ENCODE data around the gene SLC12A6.

The SLC12A6 gene

DNA sequence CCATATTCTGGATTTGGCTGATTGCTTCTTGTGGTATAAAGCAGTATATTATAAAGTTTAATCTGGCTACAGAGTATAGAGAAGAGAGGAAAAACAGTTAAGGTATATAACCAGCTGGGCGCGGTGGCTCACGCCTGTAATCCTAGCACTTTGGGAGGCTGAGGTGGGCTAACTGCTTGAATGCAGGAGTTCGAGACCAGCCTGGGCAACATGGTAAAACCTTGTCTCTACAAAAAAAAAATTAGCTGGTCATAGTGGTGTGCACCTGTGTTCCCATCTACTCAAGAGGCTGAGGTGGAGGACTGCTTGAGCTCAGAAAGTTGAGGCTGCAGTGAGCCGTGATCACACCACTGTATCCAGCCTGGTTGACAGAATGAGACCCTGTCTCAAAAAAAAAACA, 7.3 kb downstream of the SLC12A6 start:
- DNase-seq (ENCODE audit: low read depth in 2 of 2): no peak

DNA sequence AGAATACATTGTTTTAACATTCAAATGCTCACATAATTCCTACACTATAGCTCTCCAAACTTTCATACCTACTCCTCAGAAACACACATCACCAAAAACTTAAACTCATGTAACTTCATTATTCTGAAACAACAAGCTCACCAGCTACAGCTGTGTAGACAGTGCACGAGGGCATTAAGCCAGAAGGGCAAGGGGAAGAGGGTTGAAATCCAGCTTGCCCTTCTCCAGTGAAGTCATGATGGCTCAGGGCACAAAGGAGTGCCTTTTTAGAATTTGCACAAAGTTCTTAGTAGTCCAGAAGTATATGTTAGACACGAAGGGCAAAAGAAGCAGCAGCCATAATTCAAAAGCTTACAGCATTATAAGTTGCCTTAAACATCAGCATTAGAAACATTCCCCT, 8.6 kb downstream of the SLC12A6 start:
- no peak for DNase-seq (ENCODE audit: low read depth in 2 of 2)

DNA sequence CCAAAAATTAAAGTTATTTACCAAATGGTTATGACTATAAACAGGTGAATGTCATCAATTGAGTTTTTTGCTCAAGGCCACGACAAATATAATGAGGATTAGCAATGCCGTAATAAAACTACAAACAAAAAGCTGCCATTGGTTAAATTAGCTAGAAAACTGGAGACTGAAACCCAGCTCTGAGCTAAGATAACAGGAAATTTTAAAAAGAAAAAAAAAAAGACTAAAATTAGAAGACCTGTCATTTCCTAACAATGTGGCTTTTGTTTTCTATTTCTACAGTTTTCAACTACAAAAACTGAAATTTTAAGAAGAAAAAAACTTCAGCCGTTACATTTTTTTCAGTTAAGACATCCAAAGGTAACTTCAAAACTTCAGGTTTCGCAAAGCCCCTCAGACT, 9.7 kb downstream of the SLC12A6 start:
- DNase-seq (ENCODE audit: low read depth in 2 of 2): no peak

DNA sequence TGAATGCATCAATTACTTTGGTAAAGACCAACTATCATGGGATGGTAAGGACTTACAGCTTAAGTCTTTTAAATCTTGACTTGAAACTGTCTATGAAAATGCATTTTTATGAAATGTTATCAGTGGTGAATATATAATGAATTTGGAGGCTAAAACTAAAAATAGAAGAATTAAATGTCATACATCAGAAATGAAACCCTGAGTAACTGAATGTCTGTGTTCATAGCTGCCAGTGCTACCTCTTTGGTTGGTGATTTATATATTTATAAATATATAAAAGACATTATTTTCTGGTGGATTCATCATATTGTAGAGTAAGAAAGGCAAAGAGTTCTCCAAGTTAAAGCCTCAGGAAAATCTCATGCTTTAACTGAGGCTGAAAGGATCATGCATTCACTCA, 12.2 kb downstream of the SLC12A6 start:
- DNase-seq (ENCODE audit: low read depth in 2 of 2): no peak

DNA sequence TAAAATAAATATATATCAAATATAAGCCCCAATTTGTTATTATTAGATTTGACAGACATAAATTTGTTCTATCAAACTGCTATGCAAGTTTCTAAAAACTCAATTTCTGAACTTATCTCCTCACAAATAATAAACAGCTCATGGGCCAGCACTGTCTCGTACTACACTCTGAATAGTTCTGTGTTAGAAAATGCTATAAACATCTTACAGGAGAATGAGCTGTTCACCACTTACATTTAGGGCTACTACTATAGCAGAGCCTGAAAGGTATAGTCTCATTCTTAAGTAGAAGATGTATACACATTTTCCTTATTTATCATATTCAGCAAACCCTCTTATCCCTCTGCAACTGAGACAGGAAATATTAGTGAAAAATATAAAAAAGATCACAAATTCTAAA, 12.6 kb downstream of the SLC12A6 start:
- no peak for DNase-seq (ENCODE audit: low read depth in 2 of 2)

DNA sequence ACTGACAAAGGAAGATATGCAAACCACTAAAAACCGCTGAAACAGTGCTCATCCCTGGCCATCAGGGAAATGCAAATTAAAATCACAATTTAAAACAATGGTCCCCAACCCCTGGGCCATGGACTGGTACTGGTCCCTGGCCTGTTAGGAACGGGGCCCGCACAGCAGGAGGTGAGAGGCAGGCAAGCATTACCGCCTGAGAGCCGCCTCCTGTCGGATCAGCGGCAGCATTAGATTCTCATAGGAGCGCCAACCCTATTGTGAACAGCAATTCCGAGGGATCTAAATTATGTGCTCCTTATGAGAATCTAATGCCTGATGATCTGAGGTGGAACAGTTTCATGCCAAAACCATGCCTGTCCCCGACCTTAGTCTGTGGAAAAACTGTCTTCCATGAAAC, 14.4 kb downstream of the SLC12A6 start:
- no peak for DNase-seq (ENCODE audit: low read depth in 2 of 2)

DNA sequence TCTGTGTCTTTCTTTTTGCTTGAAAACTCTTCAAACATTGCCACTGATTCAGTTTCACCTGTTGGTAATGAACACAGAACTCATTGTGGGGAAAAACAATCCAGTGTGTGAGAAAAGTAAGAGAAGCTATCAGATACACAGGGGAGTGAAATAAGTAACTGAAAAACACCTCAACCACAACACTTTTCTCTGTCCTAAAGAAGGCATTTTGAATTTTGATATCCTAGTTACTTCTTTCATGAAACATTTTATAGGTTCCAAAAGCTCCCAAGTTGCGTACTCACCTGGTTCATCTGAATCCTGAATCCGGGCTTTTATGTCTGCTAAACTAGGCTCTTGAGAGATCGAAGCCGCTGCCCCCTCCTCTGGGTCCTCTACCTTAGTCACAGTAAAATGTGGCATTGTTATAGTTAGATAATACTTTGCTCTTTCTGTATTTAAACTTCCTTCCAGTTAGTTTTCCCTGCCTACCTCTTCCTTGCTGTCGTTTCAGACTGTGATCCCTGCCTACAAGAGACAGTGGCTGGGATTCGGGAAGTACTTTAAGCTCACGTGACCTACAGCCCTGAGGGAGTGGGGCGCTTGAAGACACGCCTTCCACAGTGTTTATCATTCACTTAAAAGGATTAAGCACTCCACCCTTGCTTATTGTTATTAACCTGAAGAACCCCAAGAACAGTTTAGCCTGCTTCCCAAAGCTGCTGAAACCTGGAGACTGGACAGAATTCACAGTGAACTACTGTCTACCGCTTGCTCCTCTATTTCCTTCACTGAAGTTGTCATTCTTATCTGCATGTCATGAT, 19.1 kb downstream of the SLC12A6 start:
- DNase-seq (ENCODE audit: low read depth in 2 of 2): peak; percentile 30 to 32

DNA sequence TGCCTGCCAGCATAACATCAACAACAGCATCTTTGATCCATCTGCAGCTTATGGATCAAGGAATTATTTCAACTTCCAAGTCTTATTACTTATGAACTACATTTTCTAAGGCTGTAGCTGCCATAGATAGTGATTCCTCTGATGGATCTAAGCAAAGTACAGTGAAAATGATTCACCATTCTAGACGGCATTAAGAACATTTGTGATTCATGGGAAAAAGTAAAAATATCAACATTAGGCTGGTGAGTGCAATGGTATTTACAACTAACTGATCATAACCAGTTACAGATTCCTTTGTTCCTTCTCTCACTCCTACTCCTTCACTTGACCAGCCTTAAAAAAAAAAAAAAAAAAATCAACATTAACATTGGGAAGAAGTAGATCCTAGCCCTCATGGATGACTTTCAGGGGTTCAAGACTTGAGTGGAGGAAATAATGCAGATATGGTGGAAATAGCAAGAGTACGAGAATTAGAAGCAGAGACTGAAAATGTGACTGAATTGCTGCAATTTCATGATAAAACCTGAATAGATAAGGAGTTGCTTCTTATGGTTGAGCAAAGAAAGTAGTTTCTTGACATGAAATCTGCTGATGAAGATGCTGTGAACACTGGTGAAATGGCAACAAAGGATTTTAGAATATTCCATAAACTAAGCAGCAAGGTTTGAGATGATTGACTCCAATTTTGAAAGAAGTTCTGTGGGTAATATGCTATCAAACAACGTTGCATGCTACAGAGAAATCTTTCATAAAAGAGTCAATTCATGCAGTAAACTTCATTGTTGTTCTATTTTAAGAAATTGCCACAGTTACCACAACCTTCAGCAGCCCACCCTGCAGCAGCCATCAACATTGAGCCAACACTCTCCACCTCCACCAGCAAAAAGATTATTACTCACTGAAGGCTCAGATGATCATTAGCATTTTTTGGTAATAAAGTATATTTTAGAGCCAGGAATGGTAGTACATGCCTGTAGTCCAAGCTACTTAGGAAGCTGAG, 22.8 kb downstream of the SLC12A6 start:
- no peak for DNase-seq (ENCODE audit: low read depth in 2 of 2)

DNA sequence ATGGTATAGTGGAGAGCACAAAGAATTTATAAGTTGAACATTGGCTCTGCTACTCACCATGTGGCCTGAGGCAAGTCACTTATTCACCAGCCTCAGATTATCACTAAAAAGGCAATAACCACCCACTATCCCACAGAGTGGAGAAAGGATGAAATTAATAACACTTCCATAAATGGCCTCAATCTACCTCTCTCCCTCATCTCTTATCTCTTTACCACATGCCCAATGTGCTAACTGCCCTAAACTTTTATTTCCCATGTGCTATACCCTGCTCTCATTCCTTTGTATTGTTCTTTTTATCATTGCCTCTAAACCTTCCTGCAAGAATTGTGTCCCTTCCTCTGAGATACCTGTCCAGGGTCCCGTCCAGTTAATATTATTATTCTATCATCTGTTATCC, 26.0 kb downstream of the SLC12A6 start:
- no peak for DNase-seq (ENCODE audit: low read depth in 2 of 2)

DNA sequence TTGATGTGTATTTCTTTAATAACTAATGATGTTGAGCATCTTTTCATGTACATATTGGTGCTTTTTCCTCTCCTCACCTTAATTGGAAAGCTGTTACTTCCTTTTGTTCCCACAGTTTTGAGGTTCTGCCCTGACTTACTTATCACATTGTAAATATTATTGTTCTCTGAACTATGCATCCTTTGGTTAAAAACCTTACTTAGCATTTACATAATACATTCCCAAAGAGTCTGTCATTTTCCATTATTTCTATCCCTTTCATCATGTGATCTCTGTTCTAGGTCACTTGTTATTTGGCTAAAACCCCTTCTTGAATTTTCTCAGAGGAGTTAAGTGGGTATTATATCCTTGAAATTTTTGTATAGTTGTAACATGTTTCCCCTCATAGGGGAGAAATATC, 33.0 kb downstream of the SLC12A6 start:
- peak in 1 of 2 experiments; percentile 14 for DNase-seq (ENCODE audit: low read depth in 2 of 2)

DNA sequence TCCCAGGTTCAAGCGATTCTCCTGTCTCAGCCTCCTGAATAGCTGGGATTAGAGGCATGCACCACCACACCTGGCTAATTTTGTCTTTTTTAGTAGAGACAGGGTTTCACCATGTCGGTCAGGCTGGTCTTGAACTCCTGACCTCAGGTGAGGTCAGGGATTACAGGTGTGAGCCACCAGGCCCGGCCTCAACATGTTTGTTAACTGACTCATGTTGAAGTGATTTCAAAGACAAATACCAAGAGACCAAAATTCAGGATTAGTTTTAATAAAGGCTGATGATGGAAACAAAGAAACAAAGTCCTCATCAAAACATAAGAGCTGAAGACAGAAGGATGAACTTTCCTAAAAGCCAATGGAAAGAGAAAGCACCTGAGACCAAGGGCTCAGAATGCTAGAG, 36.5 kb downstream of the SLC12A6 start:
- DNase-seq (ENCODE audit: low read depth in 2 of 2): no peak

DNA sequence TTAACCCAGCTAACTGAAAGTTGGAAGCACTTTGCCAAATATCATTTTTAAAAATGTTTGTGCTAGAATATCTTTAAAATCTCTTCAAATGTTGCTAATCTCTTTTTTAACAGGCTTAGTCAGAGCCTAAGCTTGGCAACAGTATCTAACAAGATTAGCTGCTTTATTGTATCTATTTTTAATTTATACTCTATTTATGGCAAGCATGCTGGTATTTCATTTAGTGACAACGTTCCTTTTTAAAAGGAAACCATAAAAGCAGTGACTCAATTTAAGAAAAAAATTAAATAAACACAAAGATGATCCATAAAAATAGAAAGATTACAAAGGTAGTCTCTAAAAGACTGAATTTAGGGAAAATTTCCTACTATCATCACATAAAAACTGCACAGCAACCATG, 40.5 kb downstream of the SLC12A6 start:
- DNase-seq (ENCODE audit: low read depth in 2 of 2): no peak

DNA sequence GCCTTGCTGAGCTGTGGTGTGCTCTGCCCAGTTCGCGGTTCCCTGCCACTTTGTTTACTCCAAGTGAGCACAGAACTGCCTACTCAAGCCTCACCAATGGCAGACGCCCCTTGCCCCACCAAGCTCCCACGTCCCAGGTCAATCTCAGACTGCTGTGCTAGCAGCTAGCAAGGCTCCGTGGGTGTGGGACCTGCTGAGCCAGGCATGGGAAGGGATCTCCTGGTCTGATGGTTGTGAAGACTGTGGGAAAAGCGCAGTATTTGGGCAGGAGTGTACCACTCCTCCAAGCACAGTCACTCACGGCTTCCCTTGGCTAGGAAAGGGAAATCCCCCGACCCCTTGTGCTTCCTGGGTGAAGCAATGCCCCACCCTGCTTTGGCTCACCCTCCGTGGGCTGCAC, 45.0 kb downstream of the SLC12A6 start:
- no peak for DNase-seq (ENCODE audit: low read depth in 2 of 2)

DNA sequence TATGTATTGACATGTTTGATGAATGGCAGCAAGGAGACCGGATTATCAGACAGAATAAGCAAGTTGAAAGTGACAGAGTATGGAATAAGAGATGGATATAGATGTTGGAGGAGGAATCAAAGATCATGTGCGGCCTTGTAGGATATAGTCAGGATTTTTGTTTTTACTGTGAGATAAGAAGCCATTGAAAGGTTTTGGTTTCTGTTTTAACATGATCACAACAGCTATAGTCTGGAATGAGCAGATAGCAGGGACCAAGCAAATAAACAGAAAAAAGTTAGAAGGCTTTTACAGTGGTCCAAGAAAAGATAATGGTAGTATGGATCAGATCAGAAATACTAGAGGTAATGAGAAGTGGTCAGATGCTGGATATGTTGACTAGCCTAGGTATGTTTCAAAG, 52.6 kb downstream of the SLC12A6 start:
- DNase-seq (ENCODE audit: low read depth in 2 of 2): no peak

DNA sequence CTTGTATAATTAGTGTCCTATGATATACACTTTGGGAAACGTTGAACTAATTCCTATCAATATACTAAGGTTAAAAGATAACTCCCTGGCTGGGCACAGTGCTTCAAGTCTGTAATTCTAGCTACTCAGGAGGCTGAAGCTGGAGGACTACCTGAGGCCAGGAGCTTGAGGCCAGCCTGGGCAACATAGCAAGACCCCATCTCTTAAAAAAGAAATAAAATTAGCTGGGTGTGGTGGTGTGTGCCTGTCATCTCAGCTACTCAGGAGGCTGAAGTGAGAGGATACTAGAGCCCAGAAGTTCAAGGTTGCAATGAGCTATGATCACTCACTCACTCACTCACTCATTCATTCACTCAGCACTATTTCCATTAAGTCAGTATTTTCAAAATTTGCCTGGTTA, 55.2 kb downstream of the SLC12A6 start:
- DNase-seq (ENCODE audit: low read depth in 2 of 2): no peak

DNA sequence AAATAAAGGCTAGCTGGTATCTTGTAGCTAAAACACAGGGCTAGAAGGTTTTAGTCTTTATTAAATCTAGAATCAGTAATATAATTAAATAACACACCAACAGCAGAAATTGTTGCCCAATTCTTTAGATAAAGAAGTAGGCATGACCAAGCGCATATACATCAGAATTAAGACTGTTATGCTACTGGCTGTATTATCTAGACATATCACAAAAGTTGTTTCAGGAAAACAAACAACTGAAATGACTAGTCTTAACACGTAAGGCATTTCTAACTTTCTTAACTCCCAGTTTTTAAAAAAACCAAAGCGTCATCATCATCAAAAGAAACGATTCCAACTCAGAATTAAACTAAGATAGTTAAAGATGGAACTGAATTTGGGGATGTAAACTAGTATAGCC, 57.4 kb downstream of the SLC12A6 start:
- DNase-seq (ENCODE audit: low read depth in 2 of 2): no peak

DNA sequence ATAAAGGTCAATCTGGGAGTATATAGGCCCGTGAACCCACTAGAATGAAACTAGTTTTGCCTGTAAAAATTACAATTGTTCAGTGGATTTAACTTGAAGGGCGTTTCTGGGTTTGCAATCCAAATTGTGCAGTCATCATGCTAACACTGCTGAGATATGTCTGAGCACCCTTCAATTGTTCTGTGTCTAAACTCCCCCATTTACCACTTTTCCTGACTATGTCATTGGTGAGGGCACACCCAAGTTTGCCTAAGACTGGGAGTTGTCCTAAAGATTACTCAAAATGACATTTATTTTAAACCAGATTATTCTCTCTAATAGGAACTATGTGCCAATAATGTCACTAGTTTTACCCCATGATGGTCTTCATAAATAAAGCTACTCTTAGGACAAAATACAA, 58.2 kb downstream of the SLC12A6 start:
- no peak for DNase-seq (ENCODE audit: low read depth in 2 of 2)

DNA sequence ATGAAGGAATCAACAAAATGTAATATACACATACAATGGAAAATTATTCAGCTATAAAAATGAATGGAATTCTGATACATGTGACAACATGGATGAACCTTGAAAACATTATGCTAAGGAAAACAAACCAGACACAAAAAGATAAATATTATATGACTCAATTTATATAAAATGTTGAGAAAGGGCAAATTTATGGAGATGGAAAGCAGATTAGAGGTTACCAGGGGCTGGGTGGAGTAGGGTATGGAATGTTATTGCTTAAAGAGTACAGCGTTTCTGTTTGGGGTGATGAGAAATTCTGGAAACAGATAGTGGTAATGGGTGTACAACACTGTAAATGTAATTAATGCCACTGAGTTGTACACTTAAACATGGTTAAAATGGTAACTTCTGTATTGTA, 61.9 kb downstream of the SLC12A6 start:
- no peak for DNase-seq (ENCODE audit: low read depth in 2 of 2)

DNA sequence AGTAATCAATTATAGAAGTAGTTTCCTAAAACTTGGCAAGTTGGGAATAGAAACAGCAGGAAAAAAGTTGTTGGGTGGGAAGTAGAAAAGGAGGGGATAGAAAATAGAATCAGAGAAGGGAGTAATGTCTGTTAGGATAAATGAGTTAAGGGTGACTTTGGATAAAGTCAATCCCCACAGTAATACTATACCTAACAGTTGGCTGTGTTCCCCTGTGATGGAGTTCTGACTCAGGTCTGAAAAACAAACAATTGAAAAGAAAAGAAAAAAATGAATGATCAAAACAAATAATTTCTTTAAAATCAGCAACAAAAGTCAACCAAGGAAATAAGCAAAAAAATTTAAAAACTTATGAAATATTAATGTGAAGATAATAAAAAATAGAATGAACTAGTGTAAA, 62.4 kb downstream of the SLC12A6 start:
- no peak for DNase-seq (ENCODE audit: low read depth in 2 of 2)

DNA sequence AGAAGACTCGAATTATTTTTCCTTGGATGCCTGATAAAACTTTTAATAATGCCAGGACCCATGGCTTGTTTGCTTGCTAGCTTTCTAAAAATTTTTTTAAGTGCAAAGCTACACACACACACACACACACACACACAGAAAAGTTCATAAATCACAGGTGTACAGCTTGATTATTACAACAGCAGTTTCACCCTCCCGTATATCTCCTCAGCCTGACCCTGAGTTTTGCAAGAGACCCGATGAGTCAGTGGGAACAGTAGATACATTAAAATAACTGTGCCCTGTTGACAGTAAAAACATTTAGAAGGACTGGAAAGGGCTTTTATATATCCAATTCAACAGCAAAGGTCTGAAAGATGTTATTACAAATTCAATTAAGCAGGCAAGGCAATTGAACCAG, 66.1 kb downstream of the SLC12A6 start:
- peak; percentile 49 to 52 for DNase-seq (ENCODE audit: low read depth in 2 of 2)

DNA sequence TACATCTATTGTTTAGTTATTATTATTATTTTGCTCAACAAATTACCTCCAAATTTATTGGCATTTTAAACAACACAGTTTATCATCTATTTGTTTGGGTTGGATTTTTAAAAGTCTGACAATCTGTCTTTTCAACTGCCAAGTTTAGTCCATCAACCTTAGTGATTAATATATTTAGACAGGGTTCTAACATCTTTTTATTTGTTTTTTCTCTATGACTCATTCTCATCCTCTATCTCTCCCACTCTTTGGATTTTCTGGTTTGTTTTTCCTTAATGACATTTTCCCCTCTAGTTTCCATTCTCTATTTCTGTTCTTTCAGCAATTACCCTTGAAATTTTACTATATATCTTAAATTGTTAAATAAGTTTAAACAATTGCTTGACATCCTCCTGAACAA, 70.8 kb downstream of the SLC12A6 start:
- DNase-seq (ENCODE audit: low read depth in 2 of 2): no peak

DNA sequence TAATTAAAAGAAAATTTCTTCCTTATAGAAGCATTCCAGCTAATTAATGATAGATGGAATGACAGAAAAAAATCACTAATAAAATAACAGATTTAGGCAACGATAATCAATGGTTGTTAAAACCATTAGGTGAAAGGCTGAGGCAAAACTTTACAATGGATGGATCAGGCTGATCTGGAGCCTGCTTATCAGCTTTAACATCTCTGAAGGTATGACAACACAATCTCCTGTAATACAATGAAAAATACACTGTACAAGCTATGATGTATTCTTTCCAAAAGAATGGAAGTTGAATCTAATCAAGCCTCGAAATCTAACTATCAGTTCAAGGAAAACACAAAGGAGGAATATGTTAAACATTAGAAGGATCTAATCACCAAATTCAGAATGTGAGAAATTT, 73.5 kb downstream of the SLC12A6 start:
- no peak for DNase-seq (ENCODE audit: low read depth in 2 of 2)

DNA sequence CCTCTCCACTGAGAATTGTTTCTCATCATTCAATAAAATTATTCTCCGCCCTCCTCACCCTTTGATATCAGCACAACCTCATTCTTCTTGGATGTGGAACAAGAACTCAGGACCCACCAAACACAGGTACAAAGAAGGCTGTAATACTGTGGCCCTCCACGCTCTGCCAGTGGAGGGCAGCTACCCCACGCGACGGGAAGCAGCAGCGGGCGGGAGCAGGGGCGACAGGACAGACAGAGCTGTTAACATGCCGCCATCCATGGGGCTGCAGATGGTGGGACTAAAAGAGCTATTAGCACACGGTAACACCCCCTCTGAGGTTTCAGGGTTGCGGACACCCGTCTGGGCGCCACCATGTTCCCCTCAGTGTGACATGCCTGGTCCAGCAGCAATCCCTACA, 75.2 kb downstream of the SLC12A6 start:
- DNase-seq (ENCODE audit: low read depth in 2 of 2): no peak
